ENCODE measurements around the gene RAD51B. TPM values are rescaled to one million over a fixed set of nuclear protein-coding genes. Genes with fewer than 3 reads are reported as not detected.

The RAD51B gene
- total and polyA plus RNA-seq, 9 donors, result 21.6 to 70.1 (median 35.1) TPM

GRCh38 chr14:67846029-67846610, 26.5 kb downstream of the RAD51B start:
- Histone ChIP-seq H3K27ac (no peak overlapping the region), H3K27me3 (no peaks in the 10 kb centered on the region), H3K36me3 (no peaks in the 10 kb centered on the region), H3K4me3 (no peak overlapping the region), H3K9me3 (no peaks in the 10 kb centered on the region), H3K4me1 (ENCODE audit: insufficient read depth) (no peaks in the 10 kb centered on the region)
- intact Hi-C loops (cut with DNase I), result loop anchor here in 2 of 4 donors (10.0 kb wide), 1 partner anchor 979 kb away; no protein-coding TSS in a partner anchor
- TF ChIP-seq, protein P1, sequence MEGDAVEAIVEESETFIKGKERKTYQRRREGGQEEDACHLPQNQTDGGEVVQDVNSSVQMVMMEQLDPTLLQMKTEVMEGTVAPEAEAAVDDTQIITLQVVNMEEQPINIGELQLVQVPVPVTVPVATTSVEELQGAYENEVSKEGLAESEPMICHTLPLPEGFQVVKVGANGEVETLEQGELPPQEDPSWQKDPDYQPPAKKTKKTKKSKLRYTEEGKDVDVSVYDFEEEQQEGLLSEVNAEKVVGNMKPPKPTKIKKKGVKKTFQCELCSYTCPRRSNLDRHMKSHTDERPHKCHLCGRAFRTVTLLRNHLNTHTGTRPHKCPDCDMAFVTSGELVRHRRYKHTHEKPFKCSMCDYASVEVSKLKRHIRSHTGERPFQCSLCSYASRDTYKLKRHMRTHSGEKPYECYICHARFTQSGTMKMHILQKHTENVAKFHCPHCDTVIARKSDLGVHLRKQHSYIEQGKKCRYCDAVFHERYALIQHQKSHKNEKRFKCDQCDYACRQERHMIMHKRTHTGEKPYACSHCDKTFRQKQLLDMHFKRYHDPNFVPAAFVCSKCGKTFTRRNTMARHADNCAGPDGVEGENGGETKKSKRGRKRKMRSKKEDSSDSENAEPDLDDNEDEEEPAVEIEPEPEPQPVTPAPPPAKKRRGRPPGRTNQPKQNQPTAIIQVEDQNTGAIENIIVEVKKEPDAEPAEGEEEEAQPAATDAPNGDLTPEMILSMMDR (IDR thresholded peaks at IDR 0.05), result no peak
- no peak for TF ChIP-seq POLR2A (IDR thresholded peaks at IDR 0.05)
- no peak for TF ChIP-seq EP300 (IDR thresholded peaks at IDR 0.05)
- 95 to 97% (median 97%) methylated on average over 17 of the region's 17 CpGs for WGBS, 3 donors
- no peak for DNase-seq

DNA sequence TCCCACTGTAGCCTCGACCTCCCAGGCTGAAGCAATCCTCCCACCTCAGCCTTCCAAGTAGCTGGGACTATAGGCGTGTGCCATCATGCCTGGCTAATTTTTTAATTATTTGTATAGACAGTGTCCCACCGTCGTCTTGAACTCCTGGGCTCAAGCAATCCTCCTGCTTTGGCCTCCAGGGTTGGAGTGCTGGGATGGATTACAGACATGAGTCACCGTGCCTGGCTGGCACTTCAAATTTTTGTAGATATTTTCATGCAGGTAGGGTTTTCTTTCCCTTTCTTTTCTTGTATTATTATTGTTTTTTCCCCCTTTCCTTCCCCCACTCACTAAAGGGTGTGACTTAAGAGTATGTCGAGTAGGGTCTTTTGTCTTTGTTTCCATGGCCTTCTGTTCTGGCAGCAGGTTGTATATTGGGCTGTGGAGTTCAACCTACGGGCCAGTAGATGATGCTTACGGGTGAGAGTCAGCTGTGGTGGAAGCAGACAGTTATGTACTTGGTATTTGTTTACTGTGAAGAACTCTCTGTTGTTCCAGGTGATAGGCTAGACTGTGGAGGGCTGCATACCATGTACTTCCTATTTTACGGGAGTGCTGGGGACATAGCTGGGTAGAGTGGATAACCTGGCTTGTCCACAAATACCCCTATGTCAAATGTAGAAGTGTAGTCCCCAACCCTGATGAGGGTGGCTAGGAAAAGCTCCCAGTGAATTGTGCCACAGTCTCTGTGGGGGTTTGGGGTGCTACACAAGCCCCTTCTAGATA, 30.7 kb downstream of the RAD51B start:
- no peak for DNase-seq
- Histone ChIP-seq H3K9me3 (no peaks in the 10 kb centered on the region), H3K4me3 (no peak overlapping the region), H3K27me3 (no peaks in the 10 kb centered on the region), H3K36me3 (no peaks in the 10 kb centered on the region), H3K27ac (no peak overlapping the region), H3K4me1 (ENCODE audit: insufficient read depth) (no peaks in the 10 kb centered on the region)
- TF ChIP-seq, protein P1 (IDR thresholded peaks at IDR 0.05), result no peak
- no peak for TF ChIP-seq POLR2A (IDR thresholded peaks at IDR 0.05)
- TF ChIP-seq EP300 (IDR thresholded peaks at IDR 0.05), result no peak
- WGBS, 3 donors, result 91 to 97% (median 92%) methylated on average over 9 of the region's 9 CpGs
- intact Hi-C loops (cut with DNase I), result no loop called here

DNA sequence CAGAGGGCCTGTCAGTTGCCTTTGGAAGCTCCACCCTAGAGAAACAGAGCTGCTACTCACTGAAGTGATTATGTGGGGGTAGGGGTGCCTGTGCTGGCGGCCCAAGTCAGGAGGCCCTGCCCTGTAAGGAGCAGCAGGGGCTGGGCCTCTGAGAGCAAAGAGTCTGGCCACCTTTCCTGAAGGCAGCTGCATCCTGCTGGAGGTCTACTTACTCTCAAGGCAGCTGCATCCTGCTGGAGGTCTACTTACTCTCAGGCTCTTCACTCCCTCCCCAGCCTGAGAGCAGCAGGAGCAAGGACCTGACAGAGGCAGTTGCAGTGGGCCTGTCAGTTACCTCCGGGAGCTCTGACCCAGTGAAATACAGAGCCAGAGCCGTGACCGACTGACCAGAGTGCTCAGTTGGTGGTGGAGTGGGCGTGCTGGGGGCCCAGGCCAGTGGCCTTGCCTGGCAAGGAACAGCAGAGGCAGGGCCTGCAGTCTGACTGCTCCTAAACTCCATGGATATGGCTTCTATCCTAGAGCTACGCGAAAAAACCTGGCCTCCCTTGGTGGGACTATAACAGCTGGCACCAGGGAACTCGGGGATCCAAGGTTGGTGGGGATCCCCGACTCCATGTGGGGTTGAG, 32.3 kb downstream of the RAD51B start:
- no peaks in the 10 kb centered on the region for H3K9me3 ChIP-seq
- TF ChIP-seq, protein P1 (IDR thresholded peaks at IDR 0.05), result no peak
- TF ChIP-seq POLR2A (IDR thresholded peaks at IDR 0.05) (no peak), EP300 (IDR thresholded peaks at IDR 0.05) (no peak)
- no peak for DNase-seq
- no peak overlapping the region for H3K27ac ChIP-seq
- no peaks in the 10 kb centered on the region for H3K36me3 ChIP-seq
- no peaks in the 10 kb centered on the region for H3K27me3 ChIP-seq
- WGBS, 3 donors, result 42 to 75% (median 56%) methylated on average over 9 of the region's 9 CpGs
- intact Hi-C loops (cut with DNase I), result no loop called here
- H3K4me3 ChIP-seq, result no peak overlapping the region
- H3K4me1 ChIP-seq (ENCODE audit: insufficient read depth), result no peaks in the 10 kb centered on the region

- Histone ChIP-seq H3K27me3 (no peaks in the 10 kb centered on the region), H3K9me3 (no peaks in the 10 kb centered on the region), H3K4me1 (ENCODE audit: insufficient read depth) (no peaks in the 10 kb centered on the region), H3K36me3 (no peaks in the 10 kb centered on the region), H3K27ac (no peak overlapping the region), H3K4me3 (no peak overlapping the region)
- DNase-seq, result no peak
- no peak for TF ChIP-seq POLR2A (IDR thresholded peaks at IDR 0.05)
- no peak for TF ChIP-seq EP300 (IDR thresholded peaks at IDR 0.05)
- intact Hi-C loops (cut with DNase I), result no loop called here
These were observed 33.5 kb downstream of the RAD51B start for GRCh38 chr14:67852926-67853604.

Data from ovary (tissue), 9 donors.